Stimulated activated naive B cell treated with anti-CD40 and anti-IgM and Interleukin-4, amounts not matched to agents 10 μg/mL and 1 μg/mL and 100 μg/mL, for 72 hours (primary cell): ENCODE data around the gene PCGF1.

Experiments used
- ATAC-seq, 2 donors: fragments of 150-1000 bp; cut with Tn5 transposase; replicated peaks; 2 replicates each; pipeline ENCODE4 v1.10.0; 2021; ENCODE audit warnings: moderate library complexity in 1 of 2
- DNase-seq: peaks from one replicate; pipeline ENCODE4 v3.0.0; 2021
- H3K27ac Mint-ChIP-seq: one replicate; pipeline ENCODE4 v1.8.0; 2022; ENCODE audit warnings: mild to moderate bottlenecking, mixed read lengths
- H3K27me3 Mint-ChIP-seq, 2 donors: one replicate each; pipeline ENCODE4 v1.8.0; 2022; ENCODE audit warnings: mixed read lengths in 2 of 2
- H3K36me3 Mint-ChIP-seq, 2 donors: one replicate each; pipeline ENCODE4 v1.8.0; 2022; ENCODE audit warnings: mixed read lengths in 2 of 2, mild to moderate bottlenecking in 1 of 2
- H3K4me1 Mint-ChIP-seq, 2 donors: one replicate each; pipeline ENCODE4 v1.8.0; 2022; ENCODE audit warnings: mixed read lengths in 2 of 2, mild to moderate bottlenecking in 1 of 2
- H3K4me3 Mint-ChIP-seq, 2 donors: one replicate each; pipeline ENCODE4 v1.8.0; 2022; ENCODE audit warnings: mild to moderate bottlenecking in 2 of 2, mixed read lengths in 2 of 2, moderate library complexity in 1 of 2
- H3K9me3 Mint-ChIP-seq, 2 donors: one replicate each; pipeline ENCODE4 v1.8.0; 2022; ENCODE audit warnings: mixed read lengths in 2 of 2, mild to moderate bottlenecking in 1 of 2

Gene PCGF1

DNA sequence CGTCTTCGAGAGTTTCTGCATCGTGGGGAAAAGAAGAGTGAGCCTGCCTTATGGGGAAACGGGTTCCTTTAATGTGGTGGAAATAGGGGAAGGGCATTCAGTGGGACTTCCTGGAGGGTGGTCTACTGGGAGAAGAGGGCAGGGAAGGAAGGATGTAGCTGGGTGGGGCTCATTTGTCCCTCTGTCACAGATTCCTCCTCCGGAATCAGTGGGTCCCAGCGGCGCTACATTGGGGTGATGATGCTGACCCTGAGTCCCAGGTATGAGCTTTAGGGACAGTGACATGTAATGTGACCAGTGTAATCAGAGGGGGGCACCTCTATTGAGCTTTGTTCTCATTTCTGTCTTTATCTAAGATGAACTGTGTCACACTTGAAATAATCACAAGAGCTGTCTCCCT lies 24.2 kb upstream of the PCGF1 start:
- Mint-ChIP-seq H3K27ac (peak overlapping the region; percentile 99), H3K4me1 (peaks cover 44 to 53% of the 10 kb centered on the region in 2 donors), H3K27me3 (no peaks in the 10 kb centered on the region), H3K36me3 (peaks cover 38 to 66% of the 10 kb centered on the region in 2 donors), H3K9me3 (peaks cover 2 to 4% of the 10 kb centered on the region in 2 donors), H3K4me3 (peak overlapping the region; percentile 97 to 100)
- ATAC-seq (no peak), DNase-seq (no peak)

DNA sequence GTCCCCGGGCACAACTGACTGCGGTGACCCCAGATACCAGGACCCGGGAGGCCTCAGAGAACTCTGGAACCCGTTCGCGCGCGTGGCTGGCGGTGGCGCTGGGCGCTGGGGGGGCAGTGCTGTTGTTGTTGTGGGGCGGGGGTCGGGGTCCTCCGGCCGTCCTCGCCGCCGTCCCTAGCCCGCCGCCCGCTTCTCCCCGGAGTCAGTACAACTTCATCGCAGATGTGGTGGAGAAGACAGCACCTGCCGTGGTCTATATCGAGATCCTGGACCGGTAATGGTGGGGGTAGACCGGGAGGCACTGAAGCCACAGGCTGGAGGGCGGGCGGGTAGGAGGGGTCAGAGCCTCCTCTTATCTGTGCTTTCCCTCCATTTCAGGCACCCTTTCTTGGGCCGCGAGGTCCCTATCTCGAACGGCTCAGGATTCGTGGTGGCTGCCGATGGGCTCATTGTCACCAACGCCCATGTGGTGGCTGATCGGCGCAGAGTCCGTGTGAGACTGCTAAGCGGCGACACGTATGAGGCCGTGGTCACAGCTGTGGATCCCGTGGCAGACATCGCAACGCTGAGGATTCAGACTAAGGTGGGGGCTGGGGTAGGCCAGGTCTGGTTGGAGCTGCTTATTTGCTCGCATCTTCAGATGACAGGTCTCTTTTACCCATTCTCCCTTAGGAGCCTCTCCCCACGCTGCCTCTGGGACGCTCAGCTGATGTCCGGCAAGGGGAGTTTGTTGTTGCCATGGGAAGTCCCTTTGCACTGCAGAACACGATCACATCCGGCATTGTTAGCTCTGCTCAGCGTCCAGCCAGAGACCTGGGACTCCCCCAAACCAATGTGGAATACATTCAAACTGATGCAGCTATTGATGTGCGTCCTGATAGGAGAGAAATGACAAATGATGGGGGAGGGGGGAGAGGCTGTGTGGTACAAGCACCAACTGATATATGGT lies 23.0 kb upstream of the PCGF1 start:
- Mint-ChIP-seq H3K36me3 (peaks cover 49 to 75% of the 10 kb centered on the region in 2 donors), H3K9me3 (peaks cover 7 to 10% of the 10 kb centered on the region in 2 donors), H3K27me3 (no peaks in the 10 kb centered on the region), H3K27ac (peak overlapping the region; percentile 99), H3K4me1 (peaks cover 44 to 56% of the 10 kb centered on the region in 2 donors), H3K4me3 (peak overlapping the region; percentile 97 to 100)
- peak; percentile 75 for DNase-seq
- peak; percentile 29 to 38 for ATAC-seq

DNA sequence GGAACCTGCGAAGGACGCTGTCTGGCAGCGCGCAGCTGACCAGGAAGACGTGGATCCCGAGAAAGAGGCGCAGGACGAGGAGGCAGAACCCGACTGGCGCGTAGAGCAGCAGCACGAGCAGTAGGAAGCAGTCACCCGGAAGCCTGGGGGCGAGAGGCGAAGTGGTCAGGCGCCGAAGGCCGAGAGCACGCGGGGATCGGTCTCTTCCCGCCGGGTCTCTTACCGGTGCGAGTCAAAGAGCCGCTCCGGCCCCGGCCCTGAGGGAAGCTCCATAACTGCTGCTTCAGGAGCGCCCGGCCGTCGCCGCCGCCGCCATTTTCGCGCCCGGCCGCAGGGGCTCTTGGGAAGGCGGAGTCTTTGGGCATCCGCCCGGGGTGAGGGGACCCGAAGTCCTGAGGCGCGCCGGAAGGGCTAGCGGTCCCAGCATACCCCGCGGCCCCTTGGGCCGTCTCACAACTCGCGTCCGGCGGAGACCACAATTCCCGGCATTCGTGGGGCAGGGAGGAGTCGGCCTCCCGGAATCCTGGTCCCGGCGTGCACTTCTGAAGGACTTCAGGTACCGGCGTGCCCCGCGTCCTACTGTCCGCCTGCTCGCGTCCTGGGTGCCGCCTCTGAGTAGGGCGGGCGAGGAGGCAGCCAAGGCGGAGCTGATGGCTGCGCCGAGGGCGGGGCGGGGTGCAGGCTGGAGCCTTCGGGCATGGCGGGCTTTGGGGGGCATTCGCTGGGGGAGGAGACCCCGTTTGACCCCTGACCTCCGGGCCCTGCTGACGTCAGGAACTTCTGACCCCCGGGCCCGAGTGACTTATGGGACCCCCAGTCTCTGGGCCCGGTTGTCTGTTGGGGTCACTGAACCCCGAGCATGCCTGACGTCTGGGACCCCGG lies 22.1 kb upstream of the PCGF1 start, which contains the start of the genes AUP1 and HTRA2:
TSS of gene AUP1 (minus strand) at position 350 of the 882 bp plus-strand sequence. CDS start at position 273, 77 bp downstream.
TSS of gene HTRA2 (plus strand) at position 577 of the 882 bp plus-strand sequence. CDS start at position 651, 74 bp downstream.
- ATAC-seq (peak; percentile 81 to 84), DNase-seq (peak; percentile 98)
- peak within 1 kb of the TSS; percentile 97 to 100 for H3K4me3 Mint-ChIP-seq
- peaks cover 41 to 51% of the 10 kb centered on the region in 2 donors for H3K4me1 Mint-ChIP-seq
- H3K27me3 Mint-ChIP-seq, result no peaks in the 10 kb centered on the region
- H3K27ac Mint-ChIP-seq, result peak within 1 kb of the TSS; percentile 99
- H3K36me3 Mint-ChIP-seq, result peaks cover 55 to 82% of the 10 kb centered on the region in 2 donors
- peaks cover 7 to 10% of the 10 kb centered on the region in 2 donors for H3K9me3 Mint-ChIP-seq

DNA sequence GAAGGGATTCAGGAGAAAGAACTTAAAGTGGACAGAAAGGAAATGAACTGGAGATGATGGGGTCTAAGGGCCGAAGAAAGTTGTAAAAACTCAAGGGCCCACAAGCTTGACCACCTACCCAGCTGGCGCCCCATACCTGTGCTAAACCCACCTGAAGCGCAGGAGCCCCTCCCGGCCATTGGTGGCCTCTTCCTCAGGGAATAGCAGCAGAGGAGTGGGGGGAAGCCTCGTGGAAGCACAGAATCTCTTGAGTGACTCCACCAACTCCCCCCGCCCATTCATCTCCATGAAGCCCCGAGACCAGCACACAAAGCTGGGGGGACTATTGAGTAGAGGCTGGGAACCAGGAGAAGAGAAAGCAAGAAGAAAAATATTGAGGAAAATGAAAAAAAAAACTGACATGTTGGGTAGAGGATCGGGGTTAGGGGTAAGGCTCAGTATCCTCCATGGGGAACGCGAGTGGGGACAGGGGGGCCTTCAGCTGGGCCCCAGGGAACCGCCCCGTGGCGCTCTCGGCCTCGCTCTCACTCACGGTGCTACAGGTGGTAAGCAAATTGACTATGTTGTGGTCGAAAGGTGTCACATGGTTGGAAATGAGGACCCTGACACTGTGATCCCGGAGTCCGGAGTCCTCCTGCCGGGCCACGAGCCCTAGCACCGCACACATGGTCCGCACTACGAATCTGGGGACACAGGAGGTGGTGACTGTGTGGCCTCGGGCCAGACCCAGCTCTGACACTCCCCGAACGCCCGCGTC lies 21.3 kb upstream of the PCGF1 start:
- DNase-seq (no peak), ATAC-seq (peak; percentile 2 to 6)
- peak overlapping the region; percentile 97 to 100 for H3K4me3 Mint-ChIP-seq
- no peaks in the 10 kb centered on the region for H3K27me3 Mint-ChIP-seq
- H3K36me3 Mint-ChIP-seq, result peaks cover 51 to 74% of the 10 kb centered on the region in 2 donors
- H3K27ac Mint-ChIP-seq, result peak overlapping the region; percentile 99
- peaks cover 41 to 51% of the 10 kb centered on the region in 2 donors for H3K4me1 Mint-ChIP-seq
- peaks cover 7 to 10% of the 10 kb centered on the region in 2 donors for H3K9me3 Mint-ChIP-seq

DNA sequence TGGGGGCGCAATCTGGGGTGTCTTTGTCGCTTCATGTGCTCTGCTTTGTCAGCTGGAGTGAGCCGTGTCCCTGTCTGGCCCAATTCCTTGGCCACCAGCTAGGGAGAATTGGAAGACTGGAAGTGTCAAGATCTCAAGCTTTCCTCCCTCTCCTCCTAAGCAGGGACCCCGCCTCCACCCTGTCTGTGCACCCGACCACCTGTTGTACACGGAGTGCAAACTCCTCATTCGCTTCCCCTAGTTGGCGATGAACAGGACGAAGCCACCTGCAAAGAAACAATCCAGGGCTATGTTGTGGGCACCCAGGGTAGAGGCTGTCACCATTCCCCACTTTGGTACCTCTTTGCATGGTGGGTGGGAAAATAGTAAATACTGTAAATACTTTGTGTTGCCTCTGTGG lies 20.2 kb upstream of the PCGF1 start:
- no peak for DNase-seq
- H3K36me3 Mint-ChIP-seq, result peaks cover 49 to 68% of the 10 kb centered on the region in 2 donors
- H3K27ac Mint-ChIP-seq, result peak overlapping the region; percentile 99
- peaks cover 7 to 10% of the 10 kb centered on the region in 2 donors for H3K9me3 Mint-ChIP-seq
- no peak for ATAC-seq
- H3K27me3 Mint-ChIP-seq, result no peaks in the 10 kb centered on the region
- peaks cover 39 to 51% of the 10 kb centered on the region in 2 donors for H3K4me1 Mint-ChIP-seq
- peak overlapping the region; percentile 97 to 100 for H3K4me3 Mint-ChIP-seq

DNA sequence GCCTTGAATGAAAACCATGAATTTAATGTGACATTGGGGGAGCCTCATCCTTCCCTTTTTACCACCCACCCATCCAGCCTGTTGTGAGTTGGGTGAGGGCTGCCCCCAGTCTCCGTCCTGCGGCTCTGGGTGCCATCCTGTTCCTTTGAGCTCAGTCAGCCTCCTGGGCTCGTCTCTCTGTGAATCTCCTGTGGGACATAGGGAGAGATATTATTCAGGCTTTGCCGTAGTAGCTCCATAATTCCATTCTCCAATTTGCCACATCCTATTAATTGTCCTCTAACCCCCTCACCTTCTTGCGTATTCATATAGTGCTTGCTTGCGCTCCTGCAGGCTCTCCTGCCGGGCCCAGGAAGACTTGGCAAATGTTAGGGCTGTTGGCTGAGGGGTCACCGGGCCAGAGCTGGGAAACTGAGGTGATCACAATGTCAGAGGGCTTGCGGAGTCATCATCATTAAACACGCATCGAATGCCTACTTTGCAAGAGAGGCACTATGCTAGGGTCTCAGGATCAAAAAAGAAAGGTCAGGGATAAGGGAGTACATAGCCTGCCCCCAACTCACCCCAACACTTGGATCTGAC lies 19.2 kb upstream of the PCGF1 start:
- H3K9me3 Mint-ChIP-seq, result peaks cover 7 to 10% of the 10 kb centered on the region in 2 donors
- H3K27me3 Mint-ChIP-seq, result peaks cover 0 to 4% of the 10 kb centered on the region in 2 donors
- H3K4me3 Mint-ChIP-seq, result peak overlapping the region; percentile 43 to 57
- peak overlapping the region; percentile 84 for H3K27ac Mint-ChIP-seq
- DNase-seq (no peak), ATAC-seq (no peak)
- H3K4me1 Mint-ChIP-seq, result peaks cover 31 to 41% of the 10 kb centered on the region in 2 donors
- H3K36me3 Mint-ChIP-seq, result peaks cover 51 to 63% of the 10 kb centered on the region in 2 donors

DNA sequence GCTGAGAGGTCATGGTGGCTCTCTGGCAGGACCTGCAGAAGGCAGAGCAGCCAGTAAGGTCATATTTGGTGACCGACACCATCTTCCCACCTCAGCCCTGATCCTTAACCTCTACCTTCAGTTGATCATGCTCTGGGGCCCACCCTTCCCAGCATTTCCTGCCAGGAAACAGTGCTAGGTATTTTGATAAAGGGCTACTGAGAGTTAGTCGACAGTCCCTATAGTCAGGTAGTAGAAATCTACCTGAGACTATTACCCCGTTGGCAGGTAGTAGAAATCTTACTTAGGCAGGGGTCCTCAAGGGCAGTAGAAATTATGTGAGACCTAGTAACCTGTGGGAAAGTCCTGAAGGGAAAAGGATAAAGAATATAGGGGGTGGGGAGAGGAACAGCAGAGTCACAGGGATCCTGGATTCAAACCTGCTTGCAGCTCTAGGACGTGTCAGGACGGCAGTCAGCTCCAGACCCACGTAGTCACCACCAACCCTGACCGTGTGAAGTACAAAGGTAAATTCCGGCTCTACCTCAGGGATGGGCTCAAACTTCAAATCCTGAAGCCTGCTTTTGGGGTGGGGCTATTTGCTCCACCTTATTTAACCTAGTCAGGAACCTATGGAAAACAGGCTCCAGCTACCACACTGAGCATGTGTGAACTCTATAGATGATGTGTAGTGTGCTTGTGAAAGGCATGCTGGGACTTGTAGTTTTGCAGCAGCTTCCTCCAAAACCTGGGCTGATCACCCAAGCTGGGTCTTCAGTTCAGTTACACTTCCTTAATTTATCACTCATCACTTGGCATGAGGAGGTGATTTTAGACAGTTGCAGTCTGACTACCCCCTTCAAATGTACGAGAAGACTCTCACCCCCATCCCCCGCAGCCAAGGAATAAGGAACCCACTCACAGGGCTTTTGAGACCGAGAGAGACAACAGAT lies 18.5 kb upstream of the PCGF1 start, which contains the start of gene DQX1:
TSS of gene DQX1 (minus strand) at position 515 of the 932 bp plus-strand sequence. CDS start at position 13, 502 bp downstream.
- H3K27ac Mint-ChIP-seq, result peak within 1 kb of the TSS; percentile 84
- peaks cover 7 to 10% of the 10 kb centered on the region in 2 donors for H3K9me3 Mint-ChIP-seq
- DNase-seq (peak; percentile 73), ATAC-seq (peak; percentile 38 to 43)
- H3K36me3 Mint-ChIP-seq, result peaks cover 52 to 57% of the 10 kb centered on the region in 2 donors
- peaks cover 24 to 34% of the 10 kb centered on the region in 2 donors for H3K4me1 Mint-ChIP-seq
- H3K4me3 Mint-ChIP-seq, result peak within 1 kb of the TSS; percentile 43 to 57
- peaks cover 0 to 8% of the 10 kb centered on the region in 2 donors for H3K27me3 Mint-ChIP-seq

DNA sequence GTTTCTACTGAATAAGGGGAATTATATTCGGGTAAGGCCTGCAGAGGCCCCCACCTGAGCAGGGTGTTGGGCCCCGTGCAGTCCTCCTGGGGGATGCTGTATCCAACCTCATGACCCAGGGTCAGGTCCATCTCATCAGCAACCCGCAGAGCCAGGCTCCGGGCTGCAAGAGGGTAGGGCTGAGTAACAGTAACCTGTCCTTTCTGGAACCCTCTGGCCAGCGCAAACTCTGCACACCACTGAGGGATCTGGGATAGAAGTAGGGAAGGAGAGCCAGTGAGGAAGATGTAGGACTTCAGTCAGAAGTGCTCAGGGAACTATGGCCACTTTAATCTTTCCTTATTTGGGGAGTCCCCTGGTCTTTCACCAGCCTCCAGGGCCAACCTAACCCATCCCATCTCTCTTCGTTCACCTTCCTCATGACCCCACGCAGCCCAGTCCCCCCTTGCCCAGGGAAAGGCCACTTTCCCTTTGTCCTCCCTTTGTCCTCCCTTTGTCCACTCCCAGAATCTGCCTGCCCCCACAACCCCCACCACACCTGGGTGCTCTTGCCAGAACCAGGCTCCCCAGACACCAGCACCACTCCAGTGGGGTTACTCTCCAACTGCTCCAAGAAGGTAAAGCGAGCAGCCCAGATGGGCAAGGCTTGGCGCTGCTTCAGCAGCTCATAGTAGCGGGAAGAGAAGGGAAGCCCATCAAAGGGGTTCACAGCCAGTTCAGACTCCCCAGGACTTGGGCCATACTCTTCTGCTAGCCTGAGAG lies 17.6 kb upstream of the PCGF1 start:
- peaks cover 51 to 55% of the 10 kb centered on the region in 2 donors for H3K36me3 Mint-ChIP-seq
- no peak for ATAC-seq
- DNase-seq, result no peak
- H3K4me3 Mint-ChIP-seq, result no peak overlapping the region
- H3K9me3 Mint-ChIP-seq, result peaks cover 7 to 10% of the 10 kb centered on the region in 2 donors
- peak overlapping the region; percentile 25 for H3K27ac Mint-ChIP-seq
- peaks cover 7 to 16% of the 10 kb centered on the region in 2 donors for H3K27me3 Mint-ChIP-seq
- H3K4me1 Mint-ChIP-seq, result peaks cover 22 to 29% of the 10 kb centered on the region in 2 donors

DNA sequence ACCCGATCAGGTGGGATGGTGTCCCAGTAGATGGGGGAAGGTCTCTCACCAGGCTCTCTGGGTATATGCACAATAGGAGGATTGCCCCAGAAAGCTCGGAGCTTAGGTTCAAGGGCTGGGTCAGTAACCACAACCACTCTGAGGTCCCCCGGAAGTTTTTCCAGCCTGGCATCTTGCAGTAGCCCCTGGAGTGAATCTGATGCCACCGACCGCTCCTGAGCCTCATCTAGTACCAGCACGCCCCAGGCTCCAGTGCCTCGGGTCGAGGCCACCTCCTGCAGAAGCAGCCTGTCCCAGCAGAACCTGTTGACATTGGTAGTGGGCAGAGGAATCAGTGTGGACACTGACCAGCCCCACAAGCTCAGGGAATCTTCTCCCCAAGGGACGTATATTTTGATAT lies 16.5 kb upstream of the PCGF1 start:
- H3K4me3 Mint-ChIP-seq, result no peak overlapping the region
- ATAC-seq, result no peak
- peaks cover 17 to 26% of the 10 kb centered on the region in 2 donors for H3K27me3 Mint-ChIP-seq
- H3K27ac Mint-ChIP-seq, result no peak overlapping the region
- peaks cover 7 to 10% of the 10 kb centered on the region in 2 donors for H3K9me3 Mint-ChIP-seq
- DNase-seq, result no peak
- H3K4me1 Mint-ChIP-seq, result peaks cover 22 to 29% of the 10 kb centered on the region in 2 donors
- H3K36me3 Mint-ChIP-seq, result peaks cover 48 to 57% of the 10 kb centered on the region in 2 donors

DNA sequence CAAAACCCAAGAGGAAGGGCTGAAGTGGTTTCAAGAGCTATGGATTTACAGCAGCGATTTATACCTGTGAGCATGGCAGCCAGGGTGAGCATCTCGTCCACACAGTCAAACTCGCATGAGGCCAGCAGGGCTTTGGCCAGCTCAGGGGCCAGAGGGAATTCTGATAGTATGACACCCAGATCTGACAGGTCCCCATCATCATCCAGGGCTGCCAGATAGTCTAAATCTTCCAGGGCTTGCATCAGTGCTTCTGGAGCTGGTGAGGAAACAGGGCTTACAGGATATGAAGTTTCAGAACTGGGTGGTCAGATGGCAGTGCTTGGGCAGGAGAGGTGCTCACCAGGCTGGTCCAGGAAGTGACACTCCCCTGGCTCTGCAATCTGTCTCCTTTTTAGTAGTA lies 15.0 kb upstream of the PCGF1 start:
- ATAC-seq (no peak), DNase-seq (no peak)
- no peak overlapping the region for H3K4me3 Mint-ChIP-seq
- peaks cover 7 to 10% of the 10 kb centered on the region in 2 donors for H3K9me3 Mint-ChIP-seq
- H3K27me3 Mint-ChIP-seq, result peaks cover 32 to 41% of the 10 kb centered on the region in 2 donors
- H3K27ac Mint-ChIP-seq, result no peak overlapping the region
- H3K4me1 Mint-ChIP-seq, result peaks cover 15 to 17% of the 10 kb centered on the region in 2 donors
- H3K36me3 Mint-ChIP-seq, result peaks cover 37 to 47% of the 10 kb centered on the region in 2 donors

DNA sequence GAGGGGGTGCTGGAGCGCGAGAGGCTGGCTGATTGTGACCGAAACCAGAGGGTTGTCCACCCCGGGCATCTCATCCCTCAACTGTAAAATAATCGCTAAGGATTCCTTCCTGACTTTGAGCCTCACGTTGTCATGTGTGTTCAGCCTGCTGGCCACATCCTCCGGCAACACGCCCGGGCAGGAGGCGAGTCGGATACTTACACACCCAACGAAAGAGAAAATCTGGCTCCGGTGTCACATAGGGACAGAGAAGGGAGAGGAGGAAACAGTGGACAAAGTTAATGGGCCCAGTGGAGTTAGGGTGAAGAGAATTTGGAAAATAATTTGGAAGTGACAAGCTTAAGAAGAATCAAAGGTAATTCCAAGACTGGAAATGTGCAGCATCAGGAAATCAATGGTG lies 9.2 kb upstream of the PCGF1 start:
- Mint-ChIP-seq H3K9me3 (peaks cover 3 to 4% of the 10 kb centered on the region in 2 donors), H3K27me3 (peaks cover 82 to 89% of the 10 kb centered on the region in 2 donors), H3K4me1 (peaks cover 16 to 23% of the 10 kb centered on the region in 2 donors), H3K27ac (no peak overlapping the region), H3K4me3 (peak overlapping the region; percentile 78 to 80), H3K36me3 (peaks cover 10 to 26% of the 10 kb centered on the region in 2 donors)
- DNase-seq (no peak), ATAC-seq (no peak)
